Activated CD4-positive, alpha-beta T cell treated with anti-CD3 and anti-CD28 coated beads, Interleukin-2, amount 10 ng/mL, durations not matched to agents 24 days and 14 days (primary cell): Measurements from ENCODE around the gene PPP3CA. TPM values are rescaled to one million over a fixed set of nuclear protein-coding genes. Genes with fewer than 3 reads are reported as not detected.
A peak's percentile ranks its signal among the peaks of the same experiment; 100 is the strongest.
"Not testable (repeated sequence)": the region's sequence is repeated elsewhere in the genome, so short reads cannot be mapped to it uniquely, and the experiment has no call there.

ENCODE experiments used
- DNase-seq: peaks from one replicate; pipeline ENCODE4 v3.0.0; 2022
- H3K27ac Mint-ChIP-seq: one replicate; pipeline ENCODE4 v1.8.0; 2022; ENCODE audit warnings: mild to moderate bottlenecking, mixed read lengths
- H3K27me3 Mint-ChIP-seq: one replicate; pipeline ENCODE4 v1.8.0; 2022; ENCODE audit warnings: mixed read lengths
- H3K36me3 Mint-ChIP-seq: one replicate; pipeline ENCODE4 v1.8.0; 2022; ENCODE audit warnings: low read depth, mild to moderate bottlenecking, mixed read lengths
- H3K4me1 Mint-ChIP-seq: one replicate; pipeline ENCODE4 v1.8.0; 2021; ENCODE audit warnings: mixed read lengths
- H3K4me3 Mint-ChIP-seq: one replicate; pipeline ENCODE4 v1.8.0; 2022; ENCODE audit warnings: mild to moderate bottlenecking, moderate library complexity, mixed read lengths
- H3K9me3 Mint-ChIP-seq: one replicate; pipeline ENCODE4 v1.8.0; 2021; ENCODE audit warnings: mixed read lengths
- intact Hi-C: fragments of 100-400 bp; cut with micrococcal nuclease; formaldehyde crosslinking; loops from one replicate; pipeline ENCODE4 v1.15.1; 2023
- total RNA-seq: library from RNA; stranded (reverse); gene quantifications from 2 replicates; pipeline ENCODE4 v1.2.3, GENCODE V29; 2022

Gene PPP3CA
- total RNA-seq, 1 donor from 2014 or later: 7.1 TPM

- Mint-ChIP-seq H3K4me3 (peak overlapping the region; percentile 2), H3K36me3 (no peaks in the 10 kb centered on the region), H3K9me3 (peaks cover 17% of the 10 kb centered on the region), H3K27ac (peak overlapping the region; percentile 13), H3K4me1 (peaks cover 12% of the 10 kb centered on the region), H3K27me3 (no peaks in the 10 kb centered on the region)
- DNase-seq: no peak
- intact Hi-C loops: no loop called here
Observed at GRCh38 chr4:101009471-101009870, 337.9 kb downstream of the PPP3CA start.

GRCh38 chr4:101008503-101008902, 338.8 kb downstream of the PPP3CA start:
- no peaks in the 10 kb centered on the region for H3K36me3 Mint-ChIP-seq
- H3K4me1 Mint-ChIP-seq: peaks cover 12% of the 10 kb centered on the region
- H3K4me3 Mint-ChIP-seq: no peak overlapping the region
- H3K27me3 Mint-ChIP-seq: no peaks in the 10 kb centered on the region
- no peak overlapping the region for H3K27ac Mint-ChIP-seq
- H3K9me3 Mint-ChIP-seq: peaks cover 21% of the 10 kb centered on the region
- intact Hi-C loops: no loop called here
- no peak for DNase-seq

- Mint-ChIP-seq H3K27me3 (no peaks in the 10 kb centered on the region), H3K9me3 (peaks cover 17% of the 10 kb centered on the region), H3K4me1 (peaks cover 11% of the 10 kb centered on the region), H3K36me3 (no peaks in the 10 kb centered on the region), H3K4me3 (no peak overlapping the region), H3K27ac (no peak overlapping the region)
- DNase-seq: no peak
- intact Hi-C loops: no loop called here
Observed at GRCh38 chr4:101005659-101006058, 341.7 kb downstream of the PPP3CA start.

GRCh38 chr4:101000496-101000895, 346.8 kb downstream of the PPP3CA start:
- Mint-ChIP-seq H3K4me3 (no peak overlapping the region), H3K27ac (no peak overlapping the region), H3K9me3 (peaks cover 8% of the 10 kb centered on the region), H3K27me3 (peaks cover 7% of the 10 kb centered on the region), H3K4me1 (peaks cover 2% of the 10 kb centered on the region), H3K36me3 (no peaks in the 10 kb centered on the region)
- intact Hi-C loops: no loop called here
- DNase-seq: no peak

- no peaks in the 10 kb centered on the region for H3K9me3 Mint-ChIP-seq
- H3K27ac Mint-ChIP-seq: no peak overlapping the region
- H3K36me3 Mint-ChIP-seq: no peaks in the 10 kb centered on the region
- no peak for DNase-seq
- peaks cover 2% of the 10 kb centered on the region for H3K4me1 Mint-ChIP-seq
- no peak overlapping the region for H3K4me3 Mint-ChIP-seq
- intact Hi-C loops: no loop called here
- H3K27me3 Mint-ChIP-seq: peaks cover 10% of the 10 kb centered on the region
Observed at GRCh38 chr4:100995671-100996070, 351.7 kb downstream of the PPP3CA start.

GRCh38 chr4:100995002-100995401, 352.3 kb downstream of the PPP3CA start:
- H3K27me3 Mint-ChIP-seq: peaks cover 12% of the 10 kb centered on the region
- DNase-seq, H3K27ac Mint-ChIP-seq, H3K9me3 Mint-ChIP-seq, H3K4me1 Mint-ChIP-seq, H3K4me3 Mint-ChIP-seq, intact Hi-C loops, H3K36me3 Mint-ChIP-seq: not testable (repeated sequence)

GRCh38 chr4:100991332-100992069, 355.8 kb downstream of the PPP3CA start:
- intact Hi-C loops, H3K4me1 Mint-ChIP-seq: not testable (repeated sequence)

GRCh38 chr4:100989401-100989800, 357.9 kb downstream of the PPP3CA start:
- no peak overlapping the region for H3K4me3 Mint-ChIP-seq

More at GRCh38 chr4:100991332-100992069, 355.8 kb downstream of the PPP3CA start:
- H3K9me3 Mint-ChIP-seq, H3K27ac Mint-ChIP-seq, H3K4me3 Mint-ChIP-seq, H3K36me3 Mint-ChIP-seq, DNase-seq: not testable (repeated sequence)
- H3K27me3 Mint-ChIP-seq: peaks cover 21% of the 10 kb centered on the region

GRCh38 chr4:100988876-100989275, 358.4 kb downstream of the PPP3CA start:
- no peaks in the 10 kb centered on the region for H3K36me3 Mint-ChIP-seq
- peaks cover 23% of the 10 kb centered on the region for H3K27me3 Mint-ChIP-seq
- no peaks in the 10 kb centered on the region for H3K4me1 Mint-ChIP-seq
- no peak overlapping the region for H3K27ac Mint-ChIP-seq
- no peak overlapping the region for H3K4me3 Mint-ChIP-seq
- no peak for DNase-seq
- peaks cover 6% of the 10 kb centered on the region for H3K9me3 Mint-ChIP-seq
- intact Hi-C loops: no loop called here

More at GRCh38 chr4:100989401-100989800, 357.9 kb downstream of the PPP3CA start:
- Mint-ChIP-seq H3K27me3 (peaks cover 21% of the 10 kb centered on the region), H3K27ac (no peak overlapping the region), H3K36me3 (no peaks in the 10 kb centered on the region), H3K4me1 (no peaks in the 10 kb centered on the region), H3K9me3 (peaks cover 6% of the 10 kb centered on the region)
- intact Hi-C loops: no loop called here
- no peak for DNase-seq

GRCh38 chr4:100986360-100986868, 360.9 kb downstream of the PPP3CA start:
- DNase-seq: no peak
- H3K4me1 Mint-ChIP-seq: no peaks in the 10 kb centered on the region
- no peaks in the 10 kb centered on the region for H3K36me3 Mint-ChIP-seq
- H3K4me3 Mint-ChIP-seq: no peak overlapping the region
- no peak overlapping the region for H3K27ac Mint-ChIP-seq
- H3K27me3 Mint-ChIP-seq: peaks cover 20% of the 10 kb centered on the region
- peaks cover 10% of the 10 kb centered on the region for H3K9me3 Mint-ChIP-seq
- intact Hi-C loops: no loop called here

- H3K9me3 Mint-ChIP-seq: peaks cover 10% of the 10 kb centered on the region
- peaks cover 19% of the 10 kb centered on the region for H3K27me3 Mint-ChIP-seq
- no peaks in the 10 kb centered on the region for H3K4me1 Mint-ChIP-seq
- H3K27ac Mint-ChIP-seq: no peak overlapping the region
- no peak overlapping the region for H3K4me3 Mint-ChIP-seq
- no peak for DNase-seq
- H3K36me3 Mint-ChIP-seq: no peaks in the 10 kb centered on the region
- intact Hi-C loops: no loop called here
Observed at GRCh38 chr4:100985576-100985975, 361.8 kb downstream of the PPP3CA start.

GRCh38 chr4:100984901-100985300, 362.4 kb downstream of the PPP3CA start:
- no peak overlapping the region for H3K27ac Mint-ChIP-seq
- H3K9me3 Mint-ChIP-seq: peaks cover 10% of the 10 kb centered on the region
- no peak for DNase-seq
- H3K4me1 Mint-ChIP-seq: no peaks in the 10 kb centered on the region
- no peaks in the 10 kb centered on the region for H3K36me3 Mint-ChIP-seq
- no peak overlapping the region for H3K4me3 Mint-ChIP-seq
- intact Hi-C loops: no loop called here
- H3K27me3 Mint-ChIP-seq: peaks cover 16% of the 10 kb centered on the region

GRCh38 chr4:100983426-100983825, 363.9 kb downstream of the PPP3CA start:
- H3K4me1 Mint-ChIP-seq: no peaks in the 10 kb centered on the region
- H3K4me3 Mint-ChIP-seq: no peak overlapping the region
- no peak overlapping the region for H3K27ac Mint-ChIP-seq
- no peak for DNase-seq
- H3K9me3 Mint-ChIP-seq: peaks cover 10% of the 10 kb centered on the region
- intact Hi-C loops: no loop called here
- peaks cover 19% of the 10 kb centered on the region for H3K27me3 Mint-ChIP-seq
- no peaks in the 10 kb centered on the region for H3K36me3 Mint-ChIP-seq

- peaks cover 4% of the 10 kb centered on the region for H3K9me3 Mint-ChIP-seq
- intact Hi-C loops: no loop called here
- no peak overlapping the region for H3K27ac Mint-ChIP-seq
- no peak overlapping the region for H3K4me3 Mint-ChIP-seq
- peaks cover 17% of the 10 kb centered on the region for H3K27me3 Mint-ChIP-seq
- H3K4me1 Mint-ChIP-seq: no peaks in the 10 kb centered on the region
- no peaks in the 10 kb centered on the region for H3K36me3 Mint-ChIP-seq
- DNase-seq: no peak
Observed at GRCh38 chr4:100982345-100982744, 365.0 kb downstream of the PPP3CA start.
